NOMO-1 treated with dmso at 0.1 percent for 144 hours (cell line): ENCODE results near the gene MYO1D.
"Not testable (repeated sequence)": the region's sequence is repeated elsewhere in the genome, so short reads cannot be mapped to it uniquely, and the experiment has no call there.

Source experiments
- DNase-seq: peaks from one replicate; lab custom pipeline; 2025; ENCODE audit not compliant: unreplicated experiment; lab: John Stamatoyannopoulos, UW

MYO1D gene

GRCh38 chr17:32693194-32693897, 183.6 kb downstream of the MYO1D start:
- no peak for DNase-seq

GRCh38 chr17:32692179-32692578, 184.7 kb downstream of the MYO1D start:
- no peak for DNase-seq

- no peak for DNase-seq
These were observed 187.6 kb downstream of the MYO1D start for GRCh38 chr17:32689348-32689747.

- no peak for DNase-seq
These were observed 188.7 kb downstream of the MYO1D start for GRCh38 chr17:32688221-32688620.

GRCh38 chr17:32684087-32684958, 192.6 kb downstream of the MYO1D start:
- DNase-seq: no peak

GRCh38 chr17:32673964-32674363, 203.0 kb downstream of the MYO1D start:
- DNase-seq: no peak

GRCh38 chr17:32672711-32673110, 204.2 kb downstream of the MYO1D start:
- DNase-seq: no peak

- no peak for DNase-seq
These were observed 205.0 kb downstream of the MYO1D start for GRCh38 chr17:32671896-32672295.

GRCh38 chr17:32664936-32665583, 211.9 kb downstream of the MYO1D start:
- DNase-seq: no peak

GRCh38 chr17:32660496-32660985, 216.4 kb downstream of the MYO1D start:
- DNase-seq: no peak

GRCh38 chr17:32659419-32659842, 217.5 kb downstream of the MYO1D start:
- peak; percentile 10 for DNase-seq

- no peak for DNase-seq
These were observed 218.2 kb downstream of the MYO1D start for GRCh38 chr17:32658470-32659418.

- no peak for DNase-seq
These were observed 220.0 kb downstream of the MYO1D start for GRCh38 chr17:32656886-32657285.

GRCh38 chr17:32654324-32654723, 222.6 kb downstream of the MYO1D start:
- DNase-seq: no peak

GRCh38 chr17:32651084-32651483, 225.8 kb downstream of the MYO1D start:
- no peak for DNase-seq

GRCh38 chr17:32648450-32648849, 228.5 kb downstream of the MYO1D start:
- no peak for DNase-seq

GRCh38 chr17:32646941-32647340, 230.0 kb downstream of the MYO1D start:
- DNase-seq: no peak

GRCh38 chr17:32641514-32641913, 235.4 kb downstream of the MYO1D start:
- not testable (repeated sequence) for DNase-seq

GRCh38 chr17:32636598-32637218, 240.2 kb downstream of the MYO1D start:
- no peak for DNase-seq

GRCh38 chr17:32634167-32634566, 242.8 kb downstream of the MYO1D start:
- no peak for DNase-seq
